NCI-H446 (cell line): ENCODE measurements around the gene CCDC27.

ENCODE experiments used
- DNase-seq, 2 experiments: peaks; one replicate each; lab custom pipeline; 2025; lab: John Stamatoyannopoulos, UW

CCDC27 gene

DNA sequence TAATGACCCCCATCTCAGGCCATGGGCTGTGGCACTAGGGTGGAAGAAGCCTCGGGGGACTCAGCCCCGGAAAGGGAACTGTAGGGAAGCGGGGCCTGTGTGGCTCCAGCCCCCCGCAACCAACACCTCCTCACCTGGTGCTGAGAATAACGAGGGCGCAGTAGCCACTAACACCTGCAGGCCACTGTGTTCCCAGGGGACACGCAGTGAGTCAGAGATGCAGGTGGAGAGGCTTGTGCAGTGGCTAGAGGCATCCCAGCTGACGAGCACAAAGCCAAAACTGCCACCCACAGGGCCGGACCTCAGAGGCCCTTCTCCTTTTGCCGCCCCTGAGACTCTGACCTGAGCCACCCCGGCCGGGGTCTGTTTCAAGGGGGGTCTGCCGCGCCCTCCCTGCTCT is 33.5 kb upstream of the CCDC27 start:
- DNase-seq: no peak

DNA sequence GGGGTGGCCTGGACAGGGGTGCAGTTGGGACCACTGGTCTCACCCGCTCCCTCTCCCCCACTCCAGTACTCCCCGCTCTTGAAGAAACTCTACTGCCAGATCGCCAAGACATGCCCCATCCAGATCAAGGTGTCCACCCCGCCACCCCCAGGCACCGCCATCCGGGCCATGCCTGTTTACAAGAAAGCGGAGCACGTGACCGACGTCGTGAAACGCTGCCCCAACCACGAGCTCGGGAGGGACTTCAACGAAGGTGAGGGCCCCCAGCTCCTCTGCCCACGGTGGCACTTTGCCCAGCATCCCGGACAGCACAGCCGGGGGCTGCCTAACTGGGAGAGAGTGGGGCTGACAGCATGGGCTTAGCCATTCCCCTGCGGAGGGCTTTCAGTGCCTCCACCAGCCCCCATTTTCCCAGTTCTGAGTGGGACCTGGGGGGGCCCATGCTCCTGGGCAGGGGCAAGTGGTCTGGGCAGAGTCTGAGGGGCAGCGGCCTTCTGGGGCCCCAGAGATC is 30.2 kb upstream of the CCDC27 start:
- no peak for DNase-seq

DNA sequence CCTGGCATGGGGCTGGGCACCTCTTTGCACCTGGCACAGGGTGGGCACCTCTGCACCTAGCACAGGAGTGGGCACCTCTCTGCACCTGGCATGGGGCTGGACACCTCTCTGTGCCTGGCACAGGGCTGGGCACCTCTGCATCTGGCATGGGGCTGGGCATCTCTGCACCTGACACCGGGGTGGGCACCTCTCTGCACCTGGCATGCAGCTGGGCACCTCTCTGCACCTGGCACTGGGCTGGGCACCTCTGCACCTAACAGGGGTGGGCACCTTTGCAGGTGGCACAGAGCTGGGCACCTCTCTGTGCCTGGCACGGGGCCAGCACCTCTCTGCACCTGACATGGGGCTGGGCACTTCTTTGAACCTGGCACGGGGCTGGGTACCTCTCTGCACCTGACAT is 29.4 kb upstream of the CCDC27 start:
- no peak for DNase-seq

DNA sequence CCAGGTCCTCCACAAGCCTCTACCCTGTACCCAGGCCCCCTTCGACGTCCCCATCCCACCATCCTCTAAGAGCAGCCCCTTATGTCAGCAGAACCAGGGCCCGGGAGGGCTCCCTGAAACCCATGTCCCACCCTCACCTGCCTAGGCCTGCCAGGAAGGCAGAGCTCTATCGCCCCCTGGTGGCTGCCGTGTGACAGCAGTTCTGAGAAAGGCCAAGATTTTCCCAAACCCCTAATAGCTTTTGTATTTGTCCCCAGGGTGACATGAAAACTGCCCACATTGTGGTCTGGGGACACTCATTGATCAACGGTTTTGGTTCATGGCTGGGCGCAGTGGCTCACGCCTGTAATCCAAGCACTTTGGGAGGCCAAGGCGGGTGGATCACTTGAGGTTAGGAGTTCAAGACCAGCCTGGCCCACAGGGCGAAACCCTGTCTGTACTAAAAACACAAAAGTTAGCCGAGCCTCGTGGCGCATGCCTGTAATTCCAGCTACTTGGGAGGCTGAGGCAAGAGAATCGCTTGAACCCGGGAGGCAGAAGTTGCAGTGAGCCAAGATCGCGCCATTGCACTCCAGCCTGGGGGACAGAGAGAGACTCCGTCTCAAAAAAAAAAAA is 27.7 kb upstream of the CCDC27 start:
- DNase-seq: peak; percentile 55 to 73

DNA sequence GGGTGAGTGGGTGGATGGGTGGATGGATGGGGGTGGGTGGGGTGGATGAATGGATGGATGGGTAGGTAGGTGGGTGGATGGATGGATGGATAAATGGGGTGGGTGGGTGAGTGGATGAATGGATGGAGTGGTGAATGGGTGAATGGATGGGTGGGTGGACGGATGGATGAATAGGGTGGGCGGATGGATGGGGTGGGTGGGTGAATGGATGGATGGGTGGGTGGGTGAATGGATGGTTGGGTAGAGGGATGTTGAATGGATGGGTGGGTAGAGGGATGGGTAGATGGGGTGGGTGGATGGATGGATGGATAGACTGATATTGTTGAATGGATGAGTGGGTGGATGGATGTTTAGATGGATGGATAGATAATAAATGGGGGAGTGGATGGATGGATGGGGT is 26.9 kb upstream of the CCDC27 start:
- DNase-seq: no peak

DNA sequence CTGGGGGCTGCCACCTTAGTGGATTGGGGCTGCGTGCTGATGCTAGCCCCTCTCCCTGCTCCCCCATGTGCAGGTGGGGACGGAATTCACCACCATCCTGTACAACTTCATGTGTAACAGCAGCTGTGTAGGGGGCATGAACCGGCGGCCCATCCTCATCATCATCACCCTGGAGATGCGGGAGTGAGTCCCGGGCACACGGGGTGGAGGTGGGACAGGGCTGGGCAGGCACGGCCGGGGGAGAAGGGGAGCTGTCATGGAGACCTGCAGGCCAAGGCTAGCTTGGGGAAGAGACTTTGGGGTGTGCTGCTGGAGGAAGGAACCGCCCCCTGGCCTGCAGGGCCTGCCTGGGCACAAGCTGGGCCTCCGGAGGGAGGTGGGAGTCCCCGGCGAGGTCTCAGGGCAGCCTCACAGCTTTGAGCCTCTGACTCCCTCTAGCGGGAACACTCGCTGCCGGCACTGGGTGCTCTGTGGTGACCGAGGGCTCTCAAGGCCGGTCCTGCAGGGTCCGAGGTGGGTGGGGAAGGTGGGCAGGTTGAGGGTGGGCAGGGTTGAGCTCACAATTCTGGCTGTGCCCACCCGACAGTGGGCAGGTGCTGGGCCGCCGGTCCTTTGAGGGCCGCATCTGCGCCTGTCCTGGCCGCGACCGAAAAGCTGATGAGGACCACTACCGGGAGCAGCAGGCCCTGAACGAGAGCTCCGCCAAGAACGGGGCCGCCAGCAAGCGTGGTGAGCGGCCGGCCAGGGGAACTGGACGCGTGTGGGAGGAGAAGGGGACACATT is 25.0 kb upstream of the CCDC27 start:
- no peak for DNase-seq

DNA sequence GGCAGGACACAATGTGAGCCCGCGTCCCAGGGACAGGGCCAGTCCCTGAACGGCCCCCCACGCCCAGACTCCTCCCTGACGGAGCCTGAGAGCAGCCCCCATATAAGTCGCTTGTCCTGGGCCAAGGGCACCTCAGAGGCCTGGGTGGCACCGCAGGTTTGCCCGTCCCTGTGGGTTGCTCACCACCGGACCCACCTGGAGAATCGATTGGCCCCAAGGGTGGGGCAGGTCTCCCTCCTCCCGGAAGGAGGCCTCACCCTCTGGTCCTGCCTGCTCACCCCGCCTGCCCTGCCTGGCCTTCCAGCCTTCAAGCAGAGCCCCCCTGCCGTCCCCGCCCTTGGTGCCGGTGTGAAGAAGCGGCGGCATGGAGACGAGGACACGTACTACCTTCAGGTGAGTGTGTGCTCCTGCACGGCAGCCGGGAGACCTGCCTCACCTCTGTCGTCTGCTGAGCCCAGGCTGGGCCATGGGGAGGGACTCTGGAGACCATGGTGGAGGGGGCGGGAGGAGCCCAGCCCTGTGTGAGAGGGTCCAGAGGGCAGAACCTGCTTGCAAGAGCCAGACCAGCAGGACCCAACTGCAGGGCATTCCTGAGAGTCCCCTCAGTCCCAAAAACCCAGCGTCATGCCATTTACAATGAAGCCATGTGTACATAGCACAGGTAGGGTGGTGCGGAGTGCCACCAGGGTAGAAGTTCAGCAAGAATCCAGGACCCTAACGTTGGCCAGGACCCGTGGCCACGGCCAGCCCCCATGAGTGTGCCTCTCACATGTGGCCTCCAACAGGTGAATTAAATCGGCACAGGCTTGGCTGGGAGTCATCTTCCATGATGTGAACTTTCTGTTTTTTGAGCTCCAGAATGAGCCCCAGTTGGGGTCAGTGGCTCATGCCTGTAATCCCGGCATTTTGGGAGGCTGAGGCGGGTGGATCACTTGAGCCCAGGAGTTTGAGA is 24.1 kb upstream of the CCDC27 start:
- no peak for DNase-seq

DNA sequence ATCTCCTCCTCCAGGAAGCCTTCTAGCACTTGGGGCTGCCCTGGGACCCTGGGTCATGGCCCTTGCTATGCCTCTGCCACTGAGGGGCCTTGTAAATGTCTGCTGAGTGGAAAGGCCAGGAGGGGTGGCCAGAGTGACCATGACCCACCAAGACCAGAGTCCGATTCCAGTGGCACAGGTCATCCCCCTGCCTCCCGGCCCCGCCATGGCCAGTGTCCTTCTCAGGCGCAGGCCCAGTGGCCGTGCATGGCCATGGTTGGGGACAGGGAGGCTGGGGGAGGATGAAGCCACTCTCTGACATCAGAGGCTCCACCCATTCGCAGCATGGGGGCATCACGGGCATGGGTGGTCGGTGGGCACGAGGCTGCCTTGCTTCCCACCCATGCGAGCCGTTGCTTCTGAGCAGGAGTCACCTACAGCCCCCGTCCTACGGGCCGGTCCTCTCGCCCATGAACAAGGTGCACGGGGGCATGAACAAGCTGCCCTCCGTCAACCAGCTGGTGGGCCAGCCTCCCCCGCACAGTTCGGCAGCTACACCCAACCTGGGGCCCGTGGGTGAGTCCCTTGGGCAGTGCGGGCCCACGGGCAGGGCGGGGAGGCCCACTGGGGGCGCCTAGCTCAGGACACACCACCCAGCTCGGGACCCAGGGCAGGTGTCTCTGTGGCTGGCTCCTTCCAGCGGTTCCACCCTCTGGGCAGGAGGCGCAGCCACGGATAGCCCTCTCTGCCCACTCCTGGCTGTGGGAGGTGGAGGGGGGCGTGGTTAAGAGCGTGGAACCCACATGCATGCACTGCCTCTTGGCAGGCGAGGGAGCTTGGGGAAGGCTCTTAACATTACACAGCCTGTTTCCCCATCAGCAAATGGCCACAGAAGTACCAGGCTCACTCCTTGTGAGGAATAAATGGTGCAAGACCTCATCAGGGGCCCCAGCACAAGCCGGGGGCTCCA is 22.4 kb upstream of the CCDC27 start:
- DNase-seq: no peak

DNA sequence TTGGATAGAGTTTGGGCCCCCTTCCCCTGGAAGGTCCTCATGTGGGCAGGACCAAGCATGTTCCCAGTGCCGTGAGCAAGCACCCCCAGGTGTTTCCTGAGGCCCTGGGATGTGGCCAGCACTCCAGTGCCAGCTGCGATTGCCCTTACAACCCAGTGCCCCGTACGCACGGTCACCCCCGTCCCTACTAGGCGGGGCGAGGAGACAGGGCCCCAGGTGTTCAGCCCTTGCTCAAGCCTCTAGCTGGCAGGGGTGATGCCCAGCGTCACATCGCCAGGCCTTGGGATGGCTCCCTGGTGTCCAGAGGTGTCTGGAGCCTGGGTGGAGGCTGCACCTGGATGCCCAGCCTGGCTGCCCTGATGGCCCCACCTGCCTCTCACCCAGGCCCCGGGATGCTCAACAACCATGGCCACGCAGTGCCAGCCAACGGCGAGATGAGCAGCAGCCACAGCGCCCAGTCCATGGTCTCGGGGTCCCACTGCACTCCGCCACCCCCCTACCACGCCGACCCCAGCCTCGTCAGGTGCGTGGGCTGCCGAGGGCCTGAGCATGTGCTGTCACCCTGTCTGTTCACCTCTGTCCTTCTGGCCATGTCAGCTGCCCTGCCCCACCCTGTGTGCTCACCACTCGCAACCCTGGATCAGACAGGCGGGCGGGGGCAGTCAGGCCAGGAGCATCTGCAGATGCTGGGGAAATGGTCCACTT is 21.6 kb upstream of the CCDC27 start:
- no peak for DNase-seq

DNA sequence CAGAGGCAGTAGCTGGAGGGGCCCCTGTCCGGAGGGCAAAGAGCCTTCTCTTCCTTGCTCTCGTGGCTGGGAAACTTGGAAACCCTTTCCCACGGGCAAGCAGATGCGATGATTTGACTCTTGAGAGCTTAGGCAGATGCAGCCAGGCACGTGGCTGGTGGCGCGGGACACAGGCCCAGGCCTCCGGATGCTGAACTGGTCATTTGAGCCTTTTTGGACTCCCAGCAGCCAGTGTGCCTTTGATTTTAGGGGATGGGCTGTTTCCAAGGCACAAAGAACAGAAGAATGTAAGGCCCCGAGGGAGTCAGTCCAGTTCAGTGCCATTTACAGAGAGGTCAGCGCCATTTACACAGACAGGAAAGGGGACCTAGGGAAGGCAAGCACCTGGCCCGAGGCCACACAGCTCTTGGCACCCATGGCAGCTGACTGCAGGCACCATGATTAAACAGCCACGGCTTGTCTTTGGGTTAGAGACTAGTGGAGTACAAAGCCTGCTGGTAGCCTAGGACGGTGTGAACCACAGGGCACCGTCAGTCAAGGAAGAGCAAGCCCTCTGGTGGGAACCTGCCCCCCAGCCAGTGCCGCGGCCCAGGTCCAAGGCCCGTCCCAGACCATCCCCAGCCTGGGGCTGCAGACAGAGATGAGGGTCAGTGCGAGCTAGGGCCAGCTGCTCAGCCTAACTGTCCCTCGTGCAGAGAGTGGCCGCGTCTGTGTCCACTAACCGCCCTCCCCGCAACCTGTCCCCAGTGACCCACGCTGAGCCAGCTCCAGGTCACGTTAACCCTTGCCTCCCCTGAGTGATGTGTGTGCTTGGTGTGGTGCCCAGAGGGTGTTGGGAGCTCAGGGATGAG is 20.4 kb upstream of the CCDC27 start:
- DNase-seq: no peak

DNA sequence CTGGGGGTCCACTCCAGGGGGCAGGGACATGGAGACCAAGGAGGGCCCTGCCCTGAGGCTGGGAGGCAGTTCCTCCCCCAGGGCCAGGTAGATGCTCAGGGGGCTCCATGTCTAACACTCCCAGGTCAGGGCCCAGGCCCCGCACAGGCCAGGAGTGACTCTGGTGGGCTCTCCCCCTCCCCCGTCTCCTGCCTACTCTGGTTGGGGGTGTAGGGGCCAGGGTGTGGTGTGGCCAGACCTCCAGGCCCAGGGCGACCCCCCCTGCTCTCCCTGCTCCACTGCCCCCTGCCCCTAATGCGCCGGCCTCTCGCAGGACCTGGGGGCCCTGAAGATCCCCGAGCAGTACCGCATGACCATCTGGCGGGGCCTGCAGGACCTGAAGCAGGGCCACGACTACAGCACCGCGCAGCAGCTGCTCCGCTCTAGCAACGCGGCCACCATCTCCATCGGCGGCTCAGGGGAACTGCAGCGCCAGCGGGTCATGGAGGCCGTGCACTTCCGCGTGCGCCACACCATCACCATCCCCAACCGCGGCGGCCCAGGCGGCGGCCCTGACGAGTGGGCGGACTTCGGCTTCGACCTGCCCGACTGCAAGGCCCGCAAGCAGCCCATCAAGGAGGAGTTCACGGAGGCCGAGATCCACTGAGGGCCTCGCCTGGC is 19.7 kb upstream of the CCDC27 start:
- DNase-seq: no peak

DNA sequence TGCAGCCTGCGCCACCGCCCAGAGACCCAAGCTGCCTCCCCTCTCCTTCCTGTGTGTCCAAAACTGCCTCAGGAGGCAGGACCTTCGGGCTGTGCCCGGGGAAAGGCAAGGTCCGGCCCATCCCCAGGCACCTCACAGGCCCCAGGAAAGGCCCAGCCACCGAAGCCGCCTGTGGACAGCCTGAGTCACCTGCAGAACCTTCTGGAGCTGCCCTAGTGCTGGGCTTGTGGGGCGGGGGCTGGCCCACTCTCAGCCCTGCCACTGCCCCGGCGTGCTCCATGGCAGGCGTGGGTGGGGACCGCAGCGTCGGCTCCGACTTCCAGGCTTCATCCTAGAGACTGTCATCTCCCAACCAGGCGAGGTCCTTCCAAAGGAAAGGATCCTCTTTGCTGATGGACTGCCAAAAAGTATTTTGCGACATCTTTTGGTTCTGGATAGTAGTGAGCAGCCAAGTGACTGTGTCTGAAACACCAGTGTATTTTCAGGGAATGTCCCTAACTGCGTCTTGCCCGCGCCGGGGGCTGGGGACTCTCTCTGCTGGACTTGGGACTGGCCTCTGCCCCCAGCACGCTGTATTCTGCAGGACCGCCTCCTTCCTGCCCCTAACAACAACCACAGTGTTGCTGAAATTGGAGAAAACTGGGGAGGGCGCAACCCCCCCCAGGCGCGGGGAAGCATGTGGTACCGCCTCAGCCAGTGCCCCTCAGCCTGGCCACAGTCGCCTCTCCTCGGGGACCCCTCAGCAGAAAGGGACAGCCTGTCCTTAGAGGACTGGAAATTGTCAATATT is 19.0 kb upstream of the CCDC27 start:
- no peak for DNase-seq

DNA sequence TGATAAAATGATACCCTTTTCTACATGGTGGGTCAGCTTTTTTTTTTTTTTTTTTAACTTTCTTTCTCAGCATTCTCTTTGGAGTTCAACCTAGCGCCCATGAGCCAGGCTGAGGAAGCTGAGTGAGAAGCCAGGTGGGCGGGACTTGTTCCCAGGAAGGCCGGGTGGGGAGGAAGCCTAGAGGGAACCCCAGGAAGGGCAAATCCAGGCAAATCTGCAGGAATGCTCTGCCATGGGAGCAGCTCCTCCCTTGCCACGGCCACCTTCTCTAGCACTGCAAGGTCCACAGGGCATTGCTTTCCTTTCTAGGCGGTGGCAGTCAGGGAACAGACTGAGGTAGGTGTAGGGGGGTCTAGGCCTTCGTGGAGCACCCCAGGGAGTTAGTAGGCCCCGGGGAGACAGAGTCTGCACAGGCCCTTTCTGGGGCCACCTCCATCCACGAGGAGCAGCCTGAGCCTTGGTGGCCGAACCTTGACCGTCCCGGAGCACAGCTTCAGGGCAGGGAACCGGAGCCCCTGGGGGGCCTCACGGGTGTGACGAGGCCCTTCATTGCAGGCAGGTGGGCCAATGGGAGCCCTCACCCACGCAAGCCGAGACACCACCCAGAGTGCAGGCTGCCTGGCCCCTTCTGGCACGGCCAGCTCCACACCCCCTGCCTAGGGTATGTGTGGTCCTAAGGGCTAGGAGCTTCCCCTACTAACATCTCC is 18.2 kb upstream of the CCDC27 start:
- DNase-seq: no peak

DNA sequence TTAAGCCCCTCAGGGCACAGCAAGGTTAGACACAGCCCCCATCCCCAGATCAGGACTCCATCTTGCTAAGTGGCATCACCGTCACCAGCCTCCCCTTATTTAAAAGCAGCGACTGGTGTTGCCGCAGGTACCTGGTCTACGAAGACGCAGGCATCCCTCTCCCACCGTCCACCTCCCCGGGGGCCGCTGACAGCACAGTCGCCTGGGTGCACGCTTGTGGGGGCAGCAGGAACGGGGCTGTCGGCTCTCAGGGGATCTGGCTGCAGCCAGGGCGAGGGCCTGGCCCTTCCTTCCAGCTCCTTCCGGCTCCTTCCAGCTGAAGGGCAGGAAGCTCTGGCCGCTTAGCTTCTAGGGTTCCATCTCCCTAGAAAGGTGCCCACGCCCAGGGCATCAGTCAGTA is 17.6 kb upstream of the CCDC27 start:
- no peak for DNase-seq

DNA sequence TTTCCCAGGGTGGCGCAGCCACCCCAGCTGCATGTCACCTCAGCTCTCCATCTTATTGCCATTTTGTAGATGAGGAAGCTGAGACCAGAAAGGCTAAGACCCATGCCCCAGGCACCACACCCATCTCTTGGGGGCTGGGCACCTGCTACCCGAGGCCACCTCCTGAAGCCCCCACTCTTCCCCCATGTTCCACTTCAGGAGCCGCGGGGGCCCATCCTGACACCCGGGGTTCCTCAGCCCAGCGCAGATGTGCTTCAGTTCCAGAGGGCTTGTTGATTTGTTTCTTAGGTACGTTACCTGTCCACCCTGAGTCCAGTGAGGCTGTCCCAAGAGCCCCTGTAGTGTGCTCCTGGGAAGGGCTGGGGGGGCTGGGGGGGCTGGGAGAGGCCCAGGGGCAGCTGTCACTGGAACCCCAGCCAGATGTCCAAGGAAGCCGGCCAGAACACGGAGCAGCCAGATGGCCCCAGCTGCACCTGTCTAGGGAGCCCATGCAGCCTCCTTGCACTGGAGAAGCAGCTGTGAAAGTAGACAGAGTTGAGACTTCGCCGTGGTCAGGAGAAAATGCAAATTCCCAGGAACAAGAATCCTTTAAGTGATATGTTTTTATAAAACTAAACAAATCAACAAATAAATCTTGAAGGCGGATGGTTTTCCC is 17.1 kb upstream of the CCDC27 start:
- no peak for DNase-seq

DNA sequence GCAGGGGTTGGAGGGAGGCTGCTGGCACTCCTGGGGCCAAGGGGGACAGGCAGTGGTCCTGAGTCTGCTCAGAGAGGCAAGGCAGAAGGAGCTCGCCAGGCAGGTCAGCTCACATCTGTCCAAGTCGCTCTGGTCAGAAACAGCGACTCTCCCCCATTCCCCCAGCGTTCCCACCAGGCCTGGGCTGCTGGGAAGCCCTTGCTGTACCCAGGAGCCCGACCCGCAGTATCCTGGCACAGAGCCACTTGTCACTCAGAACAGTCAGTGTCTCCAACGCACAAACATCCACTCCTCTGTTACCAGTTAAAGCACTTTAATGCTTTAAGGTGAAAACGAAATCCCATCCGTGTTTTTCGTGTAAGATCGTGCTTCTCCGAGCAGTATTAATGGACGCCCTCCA is 16.6 kb upstream of the CCDC27 start:
- no peak for DNase-seq

DNA sequence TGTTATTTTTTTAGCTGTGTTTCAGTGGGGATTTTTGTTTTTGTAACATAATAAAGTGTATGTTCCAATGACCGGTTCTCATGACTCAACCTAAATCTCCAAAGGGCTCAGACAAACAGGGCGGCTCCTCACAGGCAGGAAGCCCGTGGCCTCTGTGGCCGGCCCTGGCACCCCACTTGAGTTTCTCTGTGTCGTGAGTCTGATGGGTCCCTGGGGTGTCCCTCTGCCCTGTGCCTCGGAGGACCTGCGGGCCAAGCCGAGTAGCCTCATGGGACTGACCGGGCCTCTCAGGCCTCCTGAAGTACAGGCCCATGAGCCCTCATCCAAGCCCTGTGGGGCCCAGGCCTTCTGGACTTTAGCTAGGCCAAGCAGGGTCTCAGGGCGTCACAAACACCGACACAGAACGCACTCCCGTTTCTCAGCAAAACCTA is 16.1 kb upstream of the CCDC27 start:
- DNase-seq: no peak
